ENCODE results near the gene KCNAB3. TPM values are rescaled to one million over a fixed set of nuclear protein-coding genes. Genes with fewer than 3 reads are reported as not detected.

Gene KCNAB3
- polyA plus RNA-seq, 3 donors from 2014 or later = 0.15 to 0.26 TPM; not detected in 1

DNA sequence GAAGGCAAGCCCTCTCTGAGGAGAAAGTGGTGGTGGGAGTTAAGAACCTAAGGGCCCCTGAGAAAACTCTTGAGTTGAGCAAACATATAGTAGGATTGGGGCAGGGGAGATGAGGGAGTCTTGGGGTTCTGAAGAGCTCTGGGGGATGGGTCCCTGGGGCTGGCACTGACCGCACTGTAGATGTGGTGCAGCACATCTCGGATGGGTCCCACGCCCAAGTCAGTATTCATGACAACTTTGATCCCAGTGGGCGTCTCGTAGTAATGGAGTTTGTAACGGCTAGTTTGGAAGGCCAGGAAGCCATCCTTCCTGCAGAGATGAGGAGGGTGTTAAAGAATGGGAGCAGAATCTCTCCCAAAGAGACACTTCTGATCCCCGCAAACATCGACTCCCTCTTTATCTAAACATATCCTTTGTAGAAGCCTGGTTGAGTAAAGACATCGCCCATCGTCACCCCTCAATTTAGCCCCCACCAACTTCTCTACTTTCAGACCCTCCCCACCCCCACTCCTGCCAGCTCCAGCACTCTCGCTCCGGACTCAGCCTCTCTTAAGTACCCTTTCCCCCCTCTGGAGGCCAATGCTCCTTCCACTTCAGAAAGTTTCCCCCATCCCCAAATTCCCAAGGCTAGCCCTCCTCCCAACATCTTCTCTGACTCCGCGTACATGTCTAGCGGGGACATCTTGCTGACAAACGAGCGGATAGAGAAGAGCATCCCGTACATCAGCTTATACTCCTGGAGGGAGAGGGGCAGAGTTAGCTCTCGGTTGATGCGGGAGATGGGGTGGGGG, 1.4 kb upstream of the KCNAB3 start:
- H3K27ac Mint-ChIP-seq = peak overlapping the region; percentile 96 to 98 (median 97)
- peaks cover 41 to 50% of the 10 kb centered on the region in 2 donors for H3K4me1 Mint-ChIP-seq
- H3K36me3 Mint-ChIP-seq = peaks cover 0 to 9% (median 6%) of the 10 kb centered on the region in 3 donors
- no peak for DNase-seq
- H3K9me3 Mint-ChIP-seq = no peaks in the 10 kb centered on the region
- peaks cover 2 to 10% (median 5%) of the 10 kb centered on the region in 3 donors for H3K27me3 Mint-ChIP-seq (ENCODE audit: low read depth in 3 of 3)
- H3K4me3 Mint-ChIP-seq = peak overlapping the region; percentile 95 to 97 (median 95)

DNA sequence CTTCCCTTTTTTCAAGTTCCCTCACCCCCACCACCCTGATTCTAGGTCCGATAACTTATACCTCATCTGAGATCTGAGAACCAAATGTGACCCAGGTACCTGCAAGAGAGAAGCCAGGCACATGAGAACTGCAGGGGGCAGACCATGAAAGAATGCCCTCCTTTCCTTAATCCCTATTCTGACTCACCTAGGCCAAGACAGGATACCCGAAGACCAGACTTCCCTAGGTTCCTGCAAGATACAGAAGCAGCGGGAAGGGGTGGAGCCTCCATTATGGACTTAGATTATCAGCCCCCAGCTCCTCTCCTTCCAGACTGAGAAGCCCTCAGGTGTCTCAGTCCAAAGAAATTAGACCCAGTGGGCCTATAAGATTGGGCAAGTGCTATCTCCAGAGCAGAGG, 2.1 kb downstream of the KCNAB3 start:
- peaks cover 0 to 6% (median 3%) of the 10 kb centered on the region in 3 donors for H3K36me3 Mint-ChIP-seq
- peaks cover 33 to 37% of the 10 kb centered on the region in 2 donors for H3K4me1 Mint-ChIP-seq
- H3K27me3 Mint-ChIP-seq (ENCODE audit: low read depth in 3 of 3) = peaks cover 2 to 12% (median 5%) of the 10 kb centered on the region in 3 donors
- no peak overlapping the region for H3K4me3 Mint-ChIP-seq
- DNase-seq = no peak
- H3K9me3 Mint-ChIP-seq = no peaks in the 10 kb centered on the region
- H3K27ac Mint-ChIP-seq = peak overlapping the region in 2 of 6 donors; percentile 8 to 65

DNA sequence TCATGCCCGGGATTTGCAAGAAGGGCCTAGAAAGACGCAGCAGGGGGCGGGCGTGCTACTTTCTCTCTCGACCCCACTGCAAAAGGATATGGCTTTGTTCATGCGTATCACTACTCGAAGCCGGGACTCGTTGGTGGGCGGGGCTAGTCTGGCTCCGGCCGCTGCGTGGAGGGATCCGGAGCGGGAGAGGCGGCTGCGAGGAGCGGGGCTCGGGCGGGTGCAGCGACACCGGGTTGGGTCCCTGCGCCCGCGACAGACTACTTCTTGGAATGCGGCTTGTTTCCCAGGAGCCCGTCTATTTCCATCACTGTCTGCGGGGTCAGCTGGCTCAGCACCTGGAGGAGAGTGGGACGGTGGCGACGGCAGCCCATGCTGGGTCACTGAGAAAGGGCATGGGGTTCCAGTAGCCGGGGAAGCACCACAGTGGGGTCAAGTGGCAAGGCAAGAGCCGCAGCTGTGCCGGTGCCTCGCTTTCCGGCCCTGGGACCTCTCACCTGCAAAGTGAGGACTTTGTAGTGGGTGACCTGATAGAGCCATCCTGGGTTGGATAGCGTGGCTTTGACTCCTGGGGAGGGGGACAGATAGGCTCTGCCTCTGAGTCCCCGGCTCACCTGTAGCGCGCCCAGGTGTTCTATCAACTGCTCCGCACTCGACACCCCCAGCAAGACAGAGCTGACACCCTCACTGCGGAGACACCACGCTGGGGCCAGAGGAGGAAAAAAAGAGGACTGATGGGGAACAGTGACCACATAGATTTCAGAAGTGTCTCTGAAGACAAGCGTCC, 6.6 kb downstream of the KCNAB3 start:
- peak; percentile 74 to 82 (median 81) for DNase-seq
- peaks cover 0 to 5% (median 0%) of the 10 kb centered on the region in 3 donors for H3K27me3 Mint-ChIP-seq (ENCODE audit: low read depth in 3 of 3)
- H3K9me3 Mint-ChIP-seq = no peaks in the 10 kb centered on the region
- peaks cover 19 to 22% of the 10 kb centered on the region in 2 donors for H3K4me1 Mint-ChIP-seq
- peak overlapping the region; percentile 80 to 90 (median 87) for H3K4me3 Mint-ChIP-seq
- H3K36me3 Mint-ChIP-seq = peaks cover 0 to 3% (median 0%) of the 10 kb centered on the region in 3 donors
- H3K27ac Mint-ChIP-seq = peak overlapping the region; percentile 86 to 94 (median 88)

DNA sequence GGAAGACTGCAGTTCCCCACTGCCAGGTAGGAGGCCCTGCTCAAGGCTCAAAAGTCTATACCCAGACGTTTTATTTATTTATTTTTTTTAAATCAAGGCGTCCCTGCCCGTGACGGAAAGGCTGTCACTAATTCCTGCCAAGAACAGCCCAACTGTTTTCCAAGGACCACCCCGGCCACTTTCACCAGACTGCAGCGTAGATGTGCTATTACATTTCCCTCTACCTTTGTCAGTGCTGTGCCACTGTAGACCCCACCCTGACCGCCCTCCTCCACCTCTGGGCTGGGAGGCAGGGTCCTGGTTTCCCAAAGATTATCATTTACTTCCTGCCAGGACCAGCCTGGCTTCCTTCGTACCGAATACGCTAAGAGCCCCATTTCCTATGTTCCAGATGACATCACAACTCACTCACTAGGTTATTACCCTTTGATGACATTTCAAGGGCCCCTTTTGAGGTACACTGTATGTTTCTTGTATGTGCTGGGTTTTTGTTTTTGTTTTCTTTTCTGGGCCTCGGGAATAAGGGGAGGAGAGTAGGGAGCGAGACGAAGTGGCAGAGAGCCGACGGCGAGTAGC, 7.3 kb downstream of the KCNAB3 start:
- no peak for DNase-seq
- Mint-ChIP-seq H3K4me1 (peaks cover 19 to 22% of the 10 kb centered on the region in 2 donors), H3K9me3 (no peaks in the 10 kb centered on the region), H3K4me3 (peak overlapping the region; percentile 80 to 90 (median 87)), H3K27me3 (ENCODE audit: low read depth in 3 of 3) (peaks cover 0 to 6% (median 0%) of the 10 kb centered on the region in 3 donors), H3K36me3 (no peaks in the 10 kb centered on the region), H3K27ac (peak overlapping the region; percentile 86 to 94 (median 88))

DNA sequence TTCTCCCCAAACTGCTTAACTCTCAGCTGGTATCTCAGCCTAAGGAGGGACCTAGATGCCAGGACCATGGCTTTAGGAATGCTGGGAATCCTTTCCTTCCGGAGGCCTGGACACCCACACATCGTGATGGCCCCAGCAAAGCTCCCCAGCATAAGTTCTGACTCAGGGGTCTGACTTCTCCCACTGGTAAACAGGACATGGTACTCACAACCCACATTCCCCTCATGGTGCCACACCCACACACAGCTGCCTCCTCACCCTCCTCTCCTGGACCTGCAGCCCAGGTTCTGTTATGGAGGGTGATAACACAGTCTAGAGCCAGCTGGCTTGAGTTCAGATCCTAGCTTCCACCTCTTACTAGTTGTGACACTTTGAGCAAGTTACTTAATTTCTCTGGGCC, 12.8 kb downstream of the KCNAB3 start:
- Mint-ChIP-seq H3K27me3 (ENCODE audit: low read depth in 3 of 3) (peaks cover 2 to 13% (median 4%) of the 10 kb centered on the region in 3 donors), H3K36me3 (no peaks in the 10 kb centered on the region), H3K4me3 (peak overlapping the region; percentile 77 to 87 (median 79)), H3K9me3 (no peaks in the 10 kb centered on the region), H3K4me1 (peaks cover 28 to 37% of the 10 kb centered on the region in 2 donors), H3K27ac (peak overlapping the region; percentile 33 to 84 (median 73))
- DNase-seq = no peak

DNA sequence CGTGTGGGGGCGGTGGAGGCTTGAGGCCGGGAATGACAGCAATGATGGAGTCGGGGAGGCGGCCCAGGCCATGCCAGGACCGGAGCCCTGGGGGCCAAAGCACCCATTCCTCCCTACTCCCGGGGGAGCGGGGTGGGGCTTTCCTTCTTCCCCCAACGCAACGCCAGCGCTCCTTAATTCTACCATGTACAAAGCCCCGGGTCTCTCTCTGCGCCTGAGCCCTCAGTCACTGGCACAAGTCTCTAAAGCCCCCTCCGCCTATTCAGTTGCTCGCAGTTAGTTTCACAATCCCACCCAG, 13.3 kb downstream of the KCNAB3 start:
- Mint-ChIP-seq H3K27ac (peak overlapping the region in 5 of 6 donors; percentile 68 to 84 (median 73)), H3K4me1 (peaks cover 25 to 33% of the 10 kb centered on the region in 2 donors), H3K4me3 (peak overlapping the region; percentile 77 to 87 (median 79)), H3K9me3 (no peaks in the 10 kb centered on the region), H3K36me3 (no peaks in the 10 kb centered on the region), H3K27me3 (ENCODE audit: low read depth in 3 of 3) (peaks cover 2 to 13% (median 4%) of the 10 kb centered on the region in 3 donors)
- no peak for DNase-seq

DNA sequence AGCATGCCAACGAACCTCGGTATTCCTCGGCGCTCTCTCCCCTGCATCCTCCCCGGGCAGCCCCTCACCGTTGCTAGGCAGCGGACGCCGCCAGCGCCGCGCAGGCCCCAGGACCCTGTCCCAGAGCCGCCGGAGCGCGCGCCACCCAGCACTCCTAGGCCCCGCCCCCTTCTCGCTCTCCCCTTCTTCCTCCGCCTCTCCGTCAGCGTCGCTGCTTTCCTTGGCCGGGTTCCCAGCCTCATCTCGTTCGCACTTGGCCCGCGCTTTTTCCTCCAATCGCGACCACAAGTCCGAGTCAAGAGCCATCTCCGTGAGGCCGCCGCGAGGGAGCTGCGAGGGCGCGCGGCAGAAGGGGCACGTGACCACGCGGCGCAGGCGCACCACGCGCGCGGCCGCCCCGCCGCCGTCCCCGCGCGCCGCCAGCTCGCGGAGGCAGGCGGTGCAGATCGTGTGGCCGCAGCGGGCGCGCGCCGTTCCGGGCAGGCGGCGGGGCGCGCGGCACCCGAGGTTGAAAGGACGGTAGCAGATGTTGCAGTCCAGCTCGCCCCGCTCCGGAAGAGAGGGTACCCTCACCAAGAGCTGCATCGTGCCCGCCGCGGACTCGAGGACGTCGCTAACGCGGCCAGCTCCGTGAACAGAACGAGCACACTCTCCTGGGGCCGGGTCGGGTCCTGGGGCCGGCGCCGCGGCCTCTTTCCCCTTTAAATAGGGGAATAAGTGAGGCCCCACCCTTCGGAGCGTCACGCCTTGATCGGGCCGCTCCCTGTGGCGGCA, 13.9 kb downstream of the KCNAB3 start, which contains the start of gene RNF227:
RNF227 (minus strand) TSS at position 679 of the 774 bp plus-strand sequence; CDS start at position 585, 94 bp downstream.
- DNase-seq = peak; percentile 83 to 86 (median 86)
- peaks cover 25 to 32% of the 10 kb centered on the region in 2 donors for H3K4me1 Mint-ChIP-seq
- peaks cover 2 to 13% (median 4%) of the 10 kb centered on the region in 3 donors for H3K27me3 Mint-ChIP-seq (ENCODE audit: low read depth in 3 of 3)
- H3K4me3 Mint-ChIP-seq = peak within 1 kb of the TSS; percentile 82 to 91 (median 86)
- H3K9me3 Mint-ChIP-seq = no peaks in the 10 kb centered on the region
- H3K36me3 Mint-ChIP-seq = peaks cover 2 to 4% (median 3%) of the 10 kb centered on the region in 3 donors
- H3K27ac Mint-ChIP-seq = peak within 1 kb of the TSS; percentile 78 to 95 (median 86)

DNA sequence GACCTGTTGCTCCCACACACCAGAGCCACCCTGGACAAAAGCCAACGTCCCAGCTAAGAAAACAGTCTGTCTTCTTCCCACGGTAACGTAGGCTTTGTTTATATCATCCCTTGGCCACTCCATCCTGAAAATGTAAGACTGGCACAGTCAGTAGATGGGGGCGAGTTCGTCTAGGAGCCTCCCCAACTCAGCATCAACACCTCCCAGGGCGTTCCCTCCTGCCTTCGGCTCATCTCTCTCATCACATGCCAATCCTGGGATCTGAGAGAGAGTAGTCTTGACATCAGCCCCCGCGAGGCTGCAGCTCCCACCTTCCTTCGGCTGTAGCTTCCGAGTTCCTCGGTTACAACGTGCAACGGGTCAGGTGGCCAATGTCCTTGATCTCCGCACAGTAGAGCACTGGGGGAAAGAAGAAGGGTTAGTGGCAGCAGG, 14.5 kb downstream of the KCNAB3 start:
- Mint-ChIP-seq H3K4me3 (peak overlapping the region; percentile 80 to 91 (median 86)), H3K27ac (peak overlapping the region; percentile 78 to 95 (median 86)), H3K27me3 (ENCODE audit: low read depth in 3 of 3) (peaks cover 2 to 12% (median 4%) of the 10 kb centered on the region in 3 donors), H3K36me3 (peaks cover 8 to 9% (median 8%) of the 10 kb centered on the region in 3 donors), H3K4me1 (peaks cover 25 to 32% of the 10 kb centered on the region in 2 donors), H3K9me3 (no peaks in the 10 kb centered on the region)
- DNase-seq = no peak

DNA sequence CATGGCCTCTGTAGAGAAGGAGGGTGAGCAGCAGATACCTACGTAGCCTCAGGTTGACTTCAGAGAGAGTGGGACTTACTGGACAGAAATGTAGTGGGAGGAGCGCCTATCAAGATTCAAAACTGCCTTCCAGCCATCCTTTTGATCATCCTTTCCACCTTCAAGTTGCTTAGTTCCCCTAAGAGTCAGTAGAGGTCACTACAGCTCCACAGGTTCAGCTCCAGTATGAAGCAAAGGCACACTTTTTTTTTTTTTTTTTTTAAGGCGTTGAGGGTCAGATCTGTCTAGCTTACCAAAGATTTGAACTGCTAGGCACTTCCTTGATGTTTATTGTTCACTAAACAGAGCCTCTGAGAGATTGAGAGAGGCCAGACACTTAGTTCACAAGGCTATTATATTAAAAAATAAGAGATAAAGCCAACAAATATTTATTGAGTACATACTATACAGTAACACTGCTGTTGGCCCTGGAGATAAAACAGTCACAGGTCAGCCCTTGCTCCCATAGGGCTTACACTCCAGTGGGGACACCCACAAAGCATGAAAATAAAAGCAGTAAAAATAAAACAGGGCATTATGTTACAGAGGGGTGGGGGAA, 16.6 kb downstream of the KCNAB3 start:
- peak; percentile 62 to 68 (median 67) for DNase-seq
- Mint-ChIP-seq H3K27me3 (ENCODE audit: low read depth in 3 of 3) (peaks cover 2 to 14% (median 4%) of the 10 kb centered on the region in 3 donors), H3K4me3 (peak overlapping the region in 2 of 5 donors; percentile 18 to 25)

DNA sequence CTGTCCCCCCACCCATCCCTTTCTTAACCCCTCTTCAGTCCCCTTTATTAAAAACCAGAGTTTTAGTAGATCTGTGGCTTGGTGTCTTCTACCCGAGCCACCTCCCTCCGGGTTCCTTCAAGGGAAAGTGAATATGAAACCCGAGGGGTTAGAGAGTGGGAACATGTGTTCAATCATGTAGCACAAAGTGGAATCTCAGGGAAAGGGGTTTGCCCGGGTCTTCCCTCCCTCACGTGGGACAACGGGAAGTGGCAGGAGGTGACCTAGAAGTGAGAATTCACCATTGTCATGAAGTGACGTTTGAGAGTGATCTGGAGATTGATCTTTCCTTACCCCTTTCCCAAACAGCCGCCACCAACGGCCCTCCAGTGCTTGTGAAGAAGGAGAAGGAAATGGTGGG, 18.5 kb downstream of the KCNAB3 start:
- H3K4me3 Mint-ChIP-seq = no peak overlapping the region
- peaks cover 2 to 7% (median 4%) of the 10 kb centered on the region in 3 donors for H3K27me3 Mint-ChIP-seq (ENCODE audit: low read depth in 3 of 3)
- H3K27ac Mint-ChIP-seq = no peak overlapping the region
- peaks cover 17 to 21% of the 10 kb centered on the region in 2 donors for H3K4me1 Mint-ChIP-seq
- no peaks in the 10 kb centered on the region for H3K9me3 Mint-ChIP-seq
- DNase-seq = no peak
- H3K36me3 Mint-ChIP-seq = peaks cover 11 to 36% (median 21%) of the 10 kb centered on the region in 3 donors

More for the DNA sequence above, 16.6 kb downstream of the KCNAB3 start:
- Mint-ChIP-seq H3K4me1 (peaks cover 25 to 32% of the 10 kb centered on the region in 2 donors), H3K27ac (peak overlapping the region; percentile 12 to 84 (median 72)), H3K9me3 (no peaks in the 10 kb centered on the region), H3K36me3 (peaks cover 11 to 23% (median 19%) of the 10 kb centered on the region in 3 donors)

DNA sequence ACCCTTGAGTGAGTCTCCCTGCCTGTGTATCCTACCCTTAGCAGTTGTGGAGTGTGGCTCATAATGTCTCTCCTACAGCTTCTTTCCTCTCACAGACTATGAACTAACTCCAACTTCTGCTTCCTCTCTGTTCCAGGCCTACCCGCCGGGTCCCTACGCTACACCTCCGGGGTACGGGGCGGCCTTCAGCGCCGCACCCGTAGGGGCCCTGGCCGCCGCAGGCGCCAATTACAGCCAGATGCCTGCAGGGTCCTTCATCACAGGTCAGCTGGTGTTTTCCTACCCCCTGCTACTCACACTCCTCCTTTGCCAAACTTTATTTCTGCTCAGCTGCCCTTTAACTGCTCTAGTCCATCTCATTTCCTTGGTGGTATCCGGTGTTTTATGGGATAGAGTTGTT, 18.9 kb downstream of the KCNAB3 start:
- H3K27me3 Mint-ChIP-seq (ENCODE audit: low read depth in 3 of 3) = peaks cover 2 to 6% (median 4%) of the 10 kb centered on the region in 3 donors
- DNase-seq = no peak
- peak overlapping the region in 1 of 6 donors; percentile 30 for H3K27ac Mint-ChIP-seq
- H3K9me3 Mint-ChIP-seq = no peaks in the 10 kb centered on the region
- H3K4me3 Mint-ChIP-seq = no peak overlapping the region
- peaks cover 11 to 36% (median 21%) of the 10 kb centered on the region in 3 donors for H3K36me3 Mint-ChIP-seq
- H3K4me1 Mint-ChIP-seq = peaks cover 17 to 21% of the 10 kb centered on the region in 2 donors

DNA sequence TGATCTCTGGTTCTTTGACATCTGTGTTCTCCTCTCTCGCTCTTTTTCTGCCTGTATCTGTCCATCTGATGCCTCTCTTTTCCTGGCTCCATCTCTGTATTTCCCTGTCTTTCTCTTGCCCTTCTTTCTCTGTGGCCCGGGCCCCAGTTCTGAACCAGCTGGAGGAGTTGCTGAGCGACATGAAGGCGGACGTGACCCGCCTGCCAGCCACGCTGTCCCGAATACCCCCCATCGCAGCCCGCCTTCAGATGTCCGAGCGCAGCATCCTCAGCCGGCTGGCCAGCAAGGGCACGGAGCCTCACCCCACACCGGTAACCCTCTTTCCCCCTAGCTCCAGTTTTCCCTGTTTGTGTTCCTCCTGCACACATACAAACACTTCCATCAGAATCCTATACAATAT, 19.4 kb downstream of the KCNAB3 start:
- Mint-ChIP-seq H3K4me1 (peaks cover 12 to 17% of the 10 kb centered on the region in 2 donors), H3K36me3 (peaks cover 11 to 38% (median 24%) of the 10 kb centered on the region in 3 donors), H3K27me3 (ENCODE audit: low read depth in 3 of 3) (peaks cover 0 to 4% (median 2%) of the 10 kb centered on the region in 3 donors), H3K9me3 (no peaks in the 10 kb centered on the region), H3K27ac (peak overlapping the region in 3 of 6 donors; percentile 30 to 68 (median 32)), H3K4me3 (no peak overlapping the region)
- DNase-seq = no peak

Data from immature natural killer cell (primary cell).